ENCODE data around the gene FTCDNL1.

Gene FTCDNL1

GRCh38 chr2:199870581-199870980 is 19.6 kb upstream of the FTCDNL1 start:
- H3K27ac ChIP-seq = no peak overlapping the region
- no peak for TF ChIP-seq CTCF (IDR thresholded peaks at IDR 0.05)

GRCh38 chr2:199869653-199870052 is 18.7 kb upstream of the FTCDNL1 start:
- no peak overlapping the region for H3K27ac ChIP-seq
- TF ChIP-seq ZFX (IDR thresholded peaks at IDR 0.05; ENCODE audit: borderline replicate concordance) (no peak), CTCF (IDR thresholded peaks at IDR 0.05) (no peak)

GRCh38 chr2:199869227-199869541 is 18.2 kb upstream of the FTCDNL1 start:
- H3K27ac ChIP-seq = no peak overlapping the region
- TF ChIP-seq ZFX (IDR thresholded peaks at IDR 0.05; ENCODE audit: borderline replicate concordance) = no peak
- TF ChIP-seq CTCF (IDR thresholded peaks at IDR 0.05) = no peak

- TF ChIP-seq ZFX (IDR thresholded peaks at IDR 0.05; ENCODE audit: borderline replicate concordance) (no peak), CTCF (IDR thresholded peaks at IDR 0.05) (no peak)
- no peak overlapping the region for H3K27ac ChIP-seq
These were observed 17.6 kb upstream of the FTCDNL1 start for GRCh38 chr2:199868431-199869226.

GRCh38 chr2:199865905-199866304 is 14.9 kb upstream of the FTCDNL1 start:
- H3K27ac ChIP-seq = no peak overlapping the region
- TF ChIP-seq CTCF (IDR thresholded peaks at IDR 0.05) (no peak), ZFX (IDR thresholded peaks at IDR 0.05; ENCODE audit: borderline replicate concordance) (no peak)

GRCh38 chr2:199862788-199863187 is 11.8 kb upstream of the FTCDNL1 start:
- TF ChIP-seq ZFX (IDR thresholded peaks at IDR 0.05; ENCODE audit: borderline replicate concordance) (no peak), CTCF (IDR thresholded peaks at IDR 0.05) (no peak)
- no peak overlapping the region for H3K27ac ChIP-seq

- TF ChIP-seq CTCF (IDR thresholded peaks at IDR 0.05) (peak; percentile 82), ZFX (IDR thresholded peaks at IDR 0.05; ENCODE audit: borderline replicate concordance) (no peak)
- no peak overlapping the region for H3K27ac ChIP-seq
These were observed 10.3 kb upstream of the FTCDNL1 start for GRCh38 chr2:199861132-199861774.

Data from 22Rv1 (cell line).